Measurements from ENCODE around the gene TSPAN18. TPM values are rescaled to one million over a fixed set of nuclear protein-coding genes. Genes with fewer than 3 reads are reported as not detected.
A peak's percentile ranks its signal among the peaks of the same experiment; 100 is the strongest.

TSPAN18 gene
- total RNA-seq, 1 donor from 2014 or later: 38.4 TPM

DNA sequence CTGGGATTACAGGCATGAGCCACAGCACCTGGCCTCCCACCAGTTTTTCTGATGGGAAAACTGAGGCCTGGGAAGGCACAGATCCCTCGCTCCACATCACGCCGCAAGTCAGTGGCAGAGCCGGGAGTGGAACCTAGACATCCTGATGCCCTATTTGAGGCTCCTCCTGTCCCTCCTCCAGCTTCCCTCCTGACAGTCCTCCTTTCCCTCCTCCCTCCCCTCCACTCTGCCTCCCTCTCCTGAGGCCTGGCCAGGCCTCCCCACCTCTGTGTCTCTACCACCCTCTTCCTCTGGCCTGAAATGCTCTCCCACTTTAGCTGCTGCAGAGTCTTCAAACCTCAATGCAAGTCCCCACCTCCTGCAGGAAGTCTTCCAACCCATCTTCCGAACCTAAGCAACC lies 237.2 kb downstream of the TSPAN18 start:
- Histone ChIP-seq H3K27me3 (ENCODE audit: low read depth) (no peaks in the 10 kb centered on the region), H3K4me3 (no peak overlapping the region), H3K36me3 (no peaks in the 10 kb centered on the region), H3K9me3 (no peaks in the 10 kb centered on the region), H3K27ac (peak overlapping the region; percentile 59), H3K4me1 (peaks cover 9% of the 10 kb centered on the region)
- DNase-seq (no peak), ATAC-seq (no peak)
- intact Hi-C loops (cut with DNase I): no loop called here
- TF ChIP-seq, protein P1, sequence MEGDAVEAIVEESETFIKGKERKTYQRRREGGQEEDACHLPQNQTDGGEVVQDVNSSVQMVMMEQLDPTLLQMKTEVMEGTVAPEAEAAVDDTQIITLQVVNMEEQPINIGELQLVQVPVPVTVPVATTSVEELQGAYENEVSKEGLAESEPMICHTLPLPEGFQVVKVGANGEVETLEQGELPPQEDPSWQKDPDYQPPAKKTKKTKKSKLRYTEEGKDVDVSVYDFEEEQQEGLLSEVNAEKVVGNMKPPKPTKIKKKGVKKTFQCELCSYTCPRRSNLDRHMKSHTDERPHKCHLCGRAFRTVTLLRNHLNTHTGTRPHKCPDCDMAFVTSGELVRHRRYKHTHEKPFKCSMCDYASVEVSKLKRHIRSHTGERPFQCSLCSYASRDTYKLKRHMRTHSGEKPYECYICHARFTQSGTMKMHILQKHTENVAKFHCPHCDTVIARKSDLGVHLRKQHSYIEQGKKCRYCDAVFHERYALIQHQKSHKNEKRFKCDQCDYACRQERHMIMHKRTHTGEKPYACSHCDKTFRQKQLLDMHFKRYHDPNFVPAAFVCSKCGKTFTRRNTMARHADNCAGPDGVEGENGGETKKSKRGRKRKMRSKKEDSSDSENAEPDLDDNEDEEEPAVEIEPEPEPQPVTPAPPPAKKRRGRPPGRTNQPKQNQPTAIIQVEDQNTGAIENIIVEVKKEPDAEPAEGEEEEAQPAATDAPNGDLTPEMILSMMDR (IDR thresholded peaks at IDR 0.05): no peak

DNA sequence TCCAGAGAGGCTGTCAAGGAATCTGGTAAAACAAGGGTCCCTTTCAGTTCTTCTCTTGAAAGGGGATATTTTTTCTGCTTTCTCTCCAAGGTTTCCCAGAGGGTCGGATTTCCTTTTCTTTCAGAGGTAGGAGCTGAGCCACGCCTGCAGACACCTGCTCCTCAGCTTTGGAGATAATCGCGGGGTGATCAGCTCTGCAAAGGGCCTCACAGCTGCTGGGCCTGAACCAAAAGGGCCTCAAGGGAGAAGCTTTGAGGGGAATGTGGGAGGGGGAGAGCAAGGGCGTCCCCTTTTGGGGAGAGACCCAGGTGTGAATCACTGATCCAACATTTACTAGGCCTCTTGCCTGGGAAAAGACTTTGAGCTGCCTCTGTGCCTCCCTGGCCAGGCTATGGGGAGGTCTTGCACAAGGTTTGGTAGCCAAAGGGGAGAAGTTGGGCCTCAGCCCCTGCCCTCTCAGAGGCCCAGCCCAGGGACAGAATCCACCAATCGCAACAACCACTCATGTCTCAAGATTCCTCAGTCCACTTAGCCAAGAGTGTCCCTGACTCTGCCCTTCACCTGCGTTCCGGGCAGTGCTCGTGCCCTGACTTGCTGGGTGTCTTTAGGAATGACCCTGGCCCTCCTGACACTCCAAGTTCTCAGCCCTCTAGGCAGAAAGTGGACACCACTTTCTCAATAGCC lies 237.9 kb downstream of the TSPAN18 start:
- DNase-seq (peak; percentile 83), ATAC-seq (peak; percentile 95 to 96)
- Histone ChIP-seq H3K4me3 (no peak overlapping the region), H3K4me1 (peaks cover 9% of the 10 kb centered on the region), H3K9me3 (no peaks in the 10 kb centered on the region), H3K27me3 (ENCODE audit: low read depth) (no peaks in the 10 kb centered on the region), H3K36me3 (no peaks in the 10 kb centered on the region), H3K27ac (peak overlapping the region; percentile 59)
- intact Hi-C loops (cut with DNase I): no loop called here
- TF ChIP-seq, protein P1 (IDR thresholded peaks at IDR 0.05): no peak

GRCh38 chr11:44966694-44967093 lies 239.9 kb downstream of the TSPAN18 start:
- H3K27me3 ChIP-seq (ENCODE audit: low read depth): no peaks in the 10 kb centered on the region
- TF ChIP-seq, protein P1 (IDR thresholded peaks at IDR 0.05): no peak
- no peak overlapping the region for H3K27ac ChIP-seq
- intact Hi-C loops (cut with DNase I): no loop called here
- no peaks in the 10 kb centered on the region for H3K36me3 ChIP-seq
- no peak for DNase-seq
- peaks cover 9% of the 10 kb centered on the region for H3K4me1 ChIP-seq
- H3K4me3 ChIP-seq: no peak overlapping the region
- H3K9me3 ChIP-seq: no peaks in the 10 kb centered on the region
- no peak for ATAC-seq

- H3K27me3 ChIP-seq (ENCODE audit: low read depth): no peaks in the 10 kb centered on the region
- intact Hi-C loops (cut with DNase I): no loop called here
- ATAC-seq: no peak
- TF ChIP-seq, protein P1 (IDR thresholded peaks at IDR 0.05): no peak
- no peak overlapping the region for H3K27ac ChIP-seq
- H3K4me1 ChIP-seq: peaks cover 9% of the 10 kb centered on the region
- DNase-seq: no peak
- no peaks in the 10 kb centered on the region for H3K36me3 ChIP-seq
- H3K9me3 ChIP-seq: no peaks in the 10 kb centered on the region
- H3K4me3 ChIP-seq: no peak overlapping the region
These were observed 241.3 kb downstream of the TSPAN18 start for GRCh38 chr11:44967930-44968496.

GRCh38 chr11:44968510-44968909 lies 241.7 kb downstream of the TSPAN18 start:
- intact Hi-C loops (cut with DNase I): no loop called here
- ATAC-seq: no peak

More at GRCh38 chr11:44968510-44968909, 241.7 kb downstream of the TSPAN18 start:
- Histone ChIP-seq H3K9me3 (no peaks in the 10 kb centered on the region), H3K27ac (no peak overlapping the region), H3K36me3 (no peaks in the 10 kb centered on the region), H3K4me3 (no peak overlapping the region), H3K4me1 (peaks cover 9% of the 10 kb centered on the region), H3K27me3 (ENCODE audit: low read depth) (no peaks in the 10 kb centered on the region)
- DNase-seq: no peak
- TF ChIP-seq, protein P1 (IDR thresholded peaks at IDR 0.05): no peak

All from lower lobe of right lung (tissue), 2 donors.